ENCODE measurements around the gene TEDDM1.

DNA sequence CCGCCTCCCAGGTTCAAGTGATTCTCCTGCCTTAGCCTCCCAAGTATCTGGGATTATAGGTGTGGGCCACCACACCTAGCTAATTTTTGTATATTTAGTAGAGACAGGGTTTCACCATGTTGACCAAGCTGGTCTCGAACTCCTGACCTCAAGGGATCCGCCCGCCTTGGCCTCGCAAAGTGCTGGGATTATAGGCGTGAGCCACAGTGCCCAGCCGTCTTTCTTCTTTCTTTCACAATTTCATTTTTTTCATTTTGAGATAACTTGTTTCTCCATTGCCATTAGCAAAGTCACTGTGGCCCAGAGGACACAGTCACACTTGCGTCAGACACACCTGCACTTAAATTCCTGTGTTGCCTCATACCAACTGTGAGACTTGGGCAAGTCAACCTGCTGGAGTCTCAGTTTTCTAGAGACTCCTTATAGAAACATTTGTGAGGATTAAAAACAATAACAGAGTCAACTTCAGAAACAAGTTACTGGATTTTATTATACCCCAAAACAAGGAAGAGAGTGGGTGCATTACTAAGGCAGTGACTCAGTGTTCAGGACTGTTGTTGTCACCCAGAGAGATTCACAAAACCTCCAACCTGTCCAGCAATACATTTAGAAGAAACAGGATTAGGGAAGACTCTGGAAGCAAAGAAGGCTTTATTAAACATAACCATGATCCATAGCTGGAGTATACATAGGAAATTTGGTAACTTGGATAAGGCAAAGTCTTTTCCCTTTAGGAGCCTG, 2.6 kb downstream of the TEDDM1 start:
- TF ChIP-seq CTCF (IDR thresholded peaks at IDR 0.05) (no peak), POLR2A (IDR thresholded peaks at IDR 0.05) (peak in 1 of 2 donors; percentile 19)

Measured in thyroid gland (tissue), 4 donors.